Measurements from ENCODE around the gene LSR.

The LSR gene

DNA sequence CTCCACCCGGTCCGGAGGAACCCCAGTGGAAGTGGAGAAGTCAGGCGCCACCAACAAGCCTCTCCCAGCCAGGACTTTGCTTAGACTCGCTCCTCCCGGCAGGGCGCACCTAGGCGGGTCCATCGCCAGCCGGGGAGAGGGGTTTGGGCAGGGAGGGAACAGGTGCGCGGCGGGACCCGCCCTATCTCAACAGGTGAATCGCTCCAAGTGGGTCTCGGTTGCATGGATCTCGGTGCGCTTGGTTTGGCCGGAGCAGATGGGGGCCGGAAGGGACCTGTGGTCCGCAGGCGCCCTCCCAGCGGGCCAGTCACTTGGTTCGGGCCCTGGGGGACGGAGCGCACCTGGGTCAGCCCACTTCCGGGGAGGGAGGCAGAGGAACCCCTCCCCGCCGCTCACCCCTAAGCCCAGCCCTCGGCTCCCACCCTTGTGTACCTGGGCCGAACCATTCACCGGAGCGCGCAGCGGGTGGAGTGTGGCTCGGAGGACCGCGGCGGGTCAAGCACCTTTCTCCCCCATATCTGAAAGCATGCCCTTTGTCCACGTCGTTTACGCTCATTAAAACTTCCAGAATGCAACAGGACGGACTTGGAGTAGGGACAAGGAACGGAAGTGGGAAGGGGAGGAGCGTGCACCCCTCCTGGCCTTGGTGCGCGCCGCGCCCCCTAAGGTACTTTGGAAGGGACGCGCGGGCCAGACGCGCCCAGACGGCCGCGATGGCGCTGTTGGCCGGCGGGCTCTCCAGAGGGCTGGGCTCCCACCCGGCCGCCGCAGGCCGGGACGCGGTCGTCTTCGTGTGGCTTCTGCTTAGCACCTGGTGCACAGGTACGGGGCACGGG lies at the start of gene LSR:
LSR (plus strand) TSS at position 693 of the 836 bp plus-strand sequence; CDS start at position 714, 21 bp downstream.
- FAIRE-seq, result no peak

DNA sequence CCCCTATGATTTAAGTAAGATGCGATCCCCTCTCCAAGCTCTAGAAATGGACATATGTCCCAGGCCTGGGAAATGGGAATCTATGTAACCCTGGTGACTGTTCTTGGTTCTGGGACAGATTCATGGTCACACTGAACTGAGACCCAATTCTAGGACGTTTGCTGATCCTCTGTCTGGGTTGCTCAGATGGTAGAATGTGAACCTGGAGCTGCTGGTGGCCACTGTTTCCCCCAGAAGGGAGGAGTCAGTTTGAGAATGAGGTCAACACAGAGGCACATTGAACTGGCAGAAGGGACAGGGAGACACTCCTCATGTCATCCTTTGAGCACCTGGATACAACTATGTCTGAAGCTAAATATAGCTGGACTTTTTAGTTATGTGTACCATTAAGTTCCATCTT lies 49.3 kb upstream of the LSR start:
- FAIRE-seq, result no peak

- FAIRE-seq, result no peak
Observed at GRCh38 chr19:35202722-35203688, 45.8 kb upstream of the LSR start.

DNA sequence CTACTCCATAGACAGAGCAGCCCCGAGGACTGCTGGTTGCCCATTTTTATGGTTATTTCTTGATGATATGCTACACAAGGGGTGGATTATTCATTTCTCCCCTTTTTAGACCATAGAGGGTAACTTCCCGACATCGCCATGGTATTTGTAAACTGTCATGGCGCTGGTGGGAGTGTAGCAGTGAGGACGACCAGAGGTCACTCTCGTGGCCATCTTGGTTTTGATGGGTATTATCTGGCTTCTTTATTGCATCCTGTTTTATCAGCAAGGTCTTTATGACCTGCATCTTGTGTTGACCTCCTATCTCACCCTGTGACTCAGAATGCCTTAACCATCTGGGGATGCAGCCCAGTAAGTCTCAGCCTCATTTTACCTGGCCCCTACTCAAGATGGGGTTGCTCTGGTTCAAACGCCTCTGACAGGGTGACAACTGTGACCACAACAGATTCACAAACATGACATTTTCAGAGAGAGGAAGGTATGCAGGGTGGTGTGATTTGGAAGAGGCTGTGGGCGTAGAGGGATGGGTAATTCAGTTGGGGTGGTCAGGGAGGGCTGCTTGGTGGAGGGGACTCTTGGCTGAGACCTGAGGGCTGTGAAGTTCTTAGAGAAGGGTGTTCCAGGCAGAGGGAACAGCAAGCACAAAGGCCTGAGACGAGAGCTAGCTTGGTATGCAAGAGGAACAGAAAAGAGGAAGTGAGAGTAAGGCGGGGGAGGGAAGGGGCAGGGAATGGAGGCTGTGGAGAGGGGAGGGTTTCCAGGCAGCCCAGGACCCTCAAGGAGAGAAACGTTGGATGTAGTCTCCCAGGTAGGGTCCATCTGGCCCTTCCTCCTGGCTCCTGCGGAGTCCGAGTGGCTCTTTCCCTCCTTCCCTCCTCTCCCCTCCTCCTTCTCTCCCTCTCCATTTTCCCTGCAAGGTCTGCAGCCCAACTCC lies 43.7 kb upstream of the LSR start:
- no peak for FAIRE-seq

DNA sequence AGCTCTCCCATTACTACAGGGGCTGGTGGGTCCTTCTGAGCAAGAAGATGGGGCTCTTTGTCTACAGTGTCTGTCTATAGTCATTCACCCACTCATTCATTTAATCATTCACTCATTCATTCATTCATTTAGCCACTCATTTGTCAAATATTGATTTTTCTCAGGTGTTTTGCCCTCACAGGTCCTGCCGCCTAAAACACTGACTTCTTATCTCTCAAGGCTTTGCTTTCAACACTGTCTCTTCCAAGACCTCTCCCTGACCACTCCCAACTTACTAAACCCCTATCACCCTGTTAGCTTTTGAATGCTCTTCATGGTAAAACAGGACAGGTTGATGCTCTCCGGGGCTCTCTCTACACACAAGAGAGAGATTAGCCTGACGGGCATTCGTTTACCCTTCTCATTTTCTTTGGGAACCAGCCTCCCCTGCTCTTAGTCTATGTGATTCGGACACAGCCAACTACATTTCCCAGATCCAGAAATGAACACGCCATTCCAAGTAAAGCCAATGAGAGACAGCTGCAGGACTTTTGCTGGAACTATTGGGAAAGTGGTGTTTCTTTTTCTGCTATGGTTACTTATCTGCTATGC lies 43.0 kb upstream of the LSR start:
- no peak for FAIRE-seq

GRCh38 chr19:35206379-35206778 lies 42.4 kb upstream of the LSR start:
- FAIRE-seq, result no peak

DNA sequence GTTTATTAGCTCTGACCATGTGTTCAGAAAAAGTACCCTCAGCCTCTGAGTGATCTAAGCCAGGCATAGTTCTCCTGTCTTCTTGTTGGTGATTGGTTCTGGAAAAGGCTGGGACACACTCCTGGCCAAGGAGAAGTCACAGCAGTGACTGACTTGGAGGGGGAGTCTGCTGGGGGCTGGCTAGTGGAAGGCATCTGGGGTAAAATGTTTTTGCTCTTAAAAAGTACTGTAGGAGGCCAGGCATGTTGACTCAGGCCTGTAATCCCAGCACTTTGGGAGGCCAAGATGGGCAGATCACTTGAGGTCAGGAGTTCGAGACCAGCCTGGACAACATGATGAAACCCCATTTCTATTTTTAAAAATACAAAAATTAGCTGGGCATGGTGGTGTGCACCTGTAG lies 41.9 kb upstream of the LSR start:
- FAIRE-seq, result no peak

GRCh38 chr19:35207391-35207871 lies 41.4 kb upstream of the LSR start:
- no peak for FAIRE-seq

DNA sequence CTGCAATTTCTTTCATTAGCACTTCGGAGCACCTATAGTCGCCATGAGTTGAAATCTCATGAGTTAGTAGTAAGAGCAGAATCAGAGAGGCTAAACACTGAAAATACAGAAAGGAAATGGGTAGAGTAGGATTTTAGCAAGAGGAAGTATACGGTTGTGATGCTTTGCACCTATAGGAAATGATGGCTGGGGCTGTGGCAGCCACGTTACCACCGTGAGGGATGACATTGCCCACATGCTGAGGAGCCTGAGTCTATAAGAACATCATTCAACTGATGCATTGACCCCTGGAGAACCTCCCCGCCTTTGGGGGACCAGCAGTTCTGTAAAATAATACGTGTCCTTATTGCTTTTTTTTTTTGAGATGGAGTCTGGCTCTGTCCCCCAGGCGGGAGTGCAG lies 40.7 kb upstream of the LSR start:
- FAIRE-seq, result no peak

GRCh38 chr19:35209646-35210045 lies 39.2 kb upstream of the LSR start:
- FAIRE-seq, result no peak

DNA sequence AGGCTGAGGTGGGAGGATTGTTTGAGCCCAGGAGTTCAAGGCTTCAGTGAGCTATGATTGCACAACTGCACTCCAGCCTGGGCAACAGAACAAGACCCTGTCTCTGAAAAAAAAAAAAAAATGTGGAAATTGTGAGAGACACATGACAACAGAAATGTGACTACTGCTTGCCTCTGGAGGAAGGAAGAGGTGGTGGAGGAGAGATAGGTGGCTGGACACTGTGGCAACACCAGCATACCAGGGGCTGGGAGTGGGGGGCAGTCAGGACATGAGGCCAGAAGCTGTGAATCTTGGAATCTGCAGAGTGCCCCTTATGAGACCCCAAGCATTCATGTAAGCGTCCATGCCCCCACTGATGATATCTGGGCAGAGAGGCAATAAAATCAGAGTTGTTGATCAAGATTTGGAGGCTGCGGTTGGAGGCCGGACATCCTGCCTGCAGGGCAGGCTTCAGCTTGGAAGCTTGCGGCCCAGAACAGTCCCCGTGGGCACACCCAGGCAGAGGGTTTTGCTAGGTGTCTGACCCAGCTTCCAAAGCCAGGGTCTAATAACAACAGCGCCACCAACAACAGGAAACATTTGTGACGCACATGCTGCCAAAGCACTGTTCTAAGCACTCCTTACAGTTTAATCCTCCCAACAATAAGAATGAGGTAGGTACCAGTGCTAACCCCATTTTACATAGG lies 37.1 kb upstream of the LSR start:
- no peak for FAIRE-seq

DNA sequence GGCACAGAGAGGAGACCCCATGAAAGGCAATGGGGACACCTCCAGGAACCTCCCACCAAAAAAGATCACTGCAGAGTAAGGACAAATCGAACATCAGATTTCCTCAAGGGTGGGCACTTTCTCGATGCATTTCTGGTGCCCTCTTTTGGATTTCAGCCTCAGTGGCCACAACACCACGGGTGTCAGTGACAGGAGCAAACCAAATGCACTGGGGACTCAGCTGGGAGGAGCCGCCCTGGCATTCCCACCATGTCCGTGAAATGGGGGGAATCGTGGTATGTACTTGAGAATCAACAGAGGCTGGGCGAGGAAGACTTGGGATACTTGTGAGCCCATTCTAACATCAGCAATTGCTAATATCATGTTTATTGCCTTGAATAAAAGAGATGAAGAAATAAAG lies 36.6 kb upstream of the LSR start:
- FAIRE-seq, result no peak

- FAIRE-seq, result no peak
Observed at GRCh38 chr19:35213663-35214632, 34.9 kb upstream of the LSR start.

- FAIRE-seq, result no peak
Observed at GRCh38 chr19:35214766-35215422, 33.9 kb upstream of the LSR start.

DNA sequence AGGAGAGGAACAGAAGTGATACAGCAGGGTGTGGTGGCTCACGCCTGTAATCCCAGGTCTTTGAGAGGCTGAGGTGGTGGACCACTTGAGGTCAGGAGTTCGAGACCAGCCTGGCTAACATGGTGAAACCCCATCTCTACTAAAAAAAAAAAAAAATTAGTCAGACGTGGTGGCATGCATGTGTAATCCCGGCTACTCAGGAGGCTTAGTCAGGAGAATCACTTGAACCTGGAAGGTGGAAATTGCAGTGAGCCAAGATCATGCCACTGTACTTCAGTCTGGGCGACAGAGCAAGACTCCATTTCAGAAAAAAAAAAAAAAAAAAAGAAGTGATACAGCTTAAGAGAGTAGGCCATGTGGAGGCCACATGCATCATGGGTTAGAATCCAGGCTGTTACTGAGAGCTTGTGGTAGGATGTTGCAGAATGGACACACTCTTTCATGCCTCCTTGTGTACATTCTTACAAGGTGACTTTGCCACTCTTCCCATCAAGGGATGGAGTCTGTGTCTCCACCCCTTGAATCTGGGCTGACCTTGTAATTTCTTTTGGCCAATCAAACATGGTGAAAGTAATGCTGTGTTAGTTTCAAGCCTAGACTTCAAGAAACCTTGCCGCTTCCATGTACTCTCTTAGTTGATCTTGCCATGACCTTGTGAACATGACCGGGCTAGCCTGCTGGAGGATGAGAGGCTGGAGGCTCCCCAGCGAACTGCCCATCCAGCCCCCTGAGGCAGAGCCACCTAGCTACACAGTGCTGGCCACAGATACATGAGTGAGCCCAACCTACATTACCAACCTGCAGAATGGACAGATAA lies 32.6 kb upstream of the LSR start:
- no peak for FAIRE-seq

- no peak for FAIRE-seq
Observed at GRCh38 chr19:35216833-35217648, 31.8 kb upstream of the LSR start.

DNA sequence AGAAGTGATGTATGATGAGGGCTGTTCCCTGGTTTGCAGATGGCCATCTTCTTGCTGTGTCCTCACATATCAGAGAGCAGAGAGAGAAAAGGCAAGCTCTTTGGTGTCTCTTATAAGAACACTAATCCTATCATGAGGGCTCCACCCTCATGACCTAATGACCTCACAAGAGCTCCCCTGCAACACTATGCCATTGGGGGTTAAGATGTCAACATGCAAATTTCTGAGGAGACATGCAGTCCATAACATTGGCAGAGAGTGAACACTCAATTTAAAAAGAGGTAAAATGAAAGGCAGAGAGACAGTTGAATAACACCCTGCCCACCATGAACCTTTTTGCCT lies 31.2 kb upstream of the LSR start:
- no peak for FAIRE-seq

DNA sequence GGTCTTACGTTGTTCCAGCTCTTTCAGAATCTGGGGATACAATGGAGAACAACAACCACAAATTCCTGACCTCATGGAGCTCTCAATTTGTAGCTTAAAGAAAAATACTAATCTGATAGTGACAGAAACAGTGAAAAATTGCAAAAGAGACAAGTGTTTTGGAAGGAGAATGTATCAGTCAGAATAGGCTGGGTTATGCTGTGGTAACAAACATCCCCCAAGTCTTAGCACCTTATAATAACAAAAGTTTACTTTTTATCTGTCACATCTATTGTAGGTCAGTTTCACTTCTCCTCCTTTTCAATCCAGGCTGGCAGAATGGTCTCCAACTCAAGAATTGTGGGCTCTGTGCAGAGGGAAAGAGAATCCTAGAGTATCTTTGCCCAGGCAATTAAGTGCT lies 29.8 kb upstream of the LSR start:
- no peak for FAIRE-seq
